Measurements from ENCODE around the gene MMP14.
"Not testable (repeated sequence)": the region's sequence is repeated elsewhere in the genome, so short reads cannot be mapped to it uniquely, and the experiment has no call there.

Gene MMP14

GRCh38 chr14:22836301-22837113, at the start of gene MMP14:
MMP14 (plus strand) TSS chr14:22836585; CDS start chr14:22836818, 233 bp downstream.
- DNase-seq = peak; percentile 43

- DNase-seq = no peak
Observed at GRCh38 chr14:22786685-22787084, 49.7 kb upstream of the MMP14 start.

GRCh38 chr14:22791301-22791700, 45.1 kb upstream of the MMP14 start:
- DNase-seq = no peak

- DNase-seq = no peak
Observed at GRCh38 chr14:22792158-22792557, 44.2 kb upstream of the MMP14 start.

- not testable (repeated sequence) for DNase-seq
Observed at GRCh38 chr14:22793550-22793949, 42.8 kb upstream of the MMP14 start.

- no peak for DNase-seq
Observed at GRCh38 chr14:22793976-22794375, 42.4 kb upstream of the MMP14 start.

GRCh38 chr14:22794551-22794951, 41.8 kb upstream of the MMP14 start:
- DNase-seq = no peak

GRCh38 chr14:22796087-22796707, 40.2 kb upstream of the MMP14 start:
- no peak for DNase-seq

GRCh38 chr14:22797017-22797917, 39.1 kb upstream of the MMP14 start:
- no peak for DNase-seq

- DNase-seq = no peak
Observed at GRCh38 chr14:22798528-22798927, 37.9 kb upstream of the MMP14 start.

- no peak for DNase-seq
Observed at GRCh38 chr14:22800346-22800745, 36.0 kb upstream of the MMP14 start.

- no peak for DNase-seq
Observed at GRCh38 chr14:22801716-22802115, 34.7 kb upstream of the MMP14 start.

GRCh38 chr14:22802860-22803686, 33.3 kb upstream of the MMP14 start:
- DNase-seq = no peak

GRCh38 chr14:22803687-22803974, 32.8 kb upstream of the MMP14 start:
- no peak for DNase-seq

GRCh38 chr14:22805235-22805634, 31.1 kb upstream of the MMP14 start:
- DNase-seq = not testable (repeated sequence)

GRCh38 chr14:22807432-22808087, 28.8 kb upstream of the MMP14 start:
- DNase-seq = no peak

GRCh38 chr14:22808388-22809209, 27.8 kb upstream of the MMP14 start:
- DNase-seq = no peak

GRCh38 chr14:22811722-22812121, 24.7 kb upstream of the MMP14 start:
- DNase-seq = no peak

GRCh38 chr14:22812744-22813143, 23.6 kb upstream of the MMP14 start:
- no peak for DNase-seq

GRCh38 chr14:22813145-22813544, 23.2 kb upstream of the MMP14 start:
- no peak for DNase-seq

- no peak for DNase-seq
Observed at GRCh38 chr14:22814373-22814772, 22.0 kb upstream of the MMP14 start.

Measured in hematopoietic multipotent progenitor cell treated with erythropoietin and hydrocortisone succinate and interleukin-3 and kit ligand, for 6 days (in vitro differentiated cells).